ENCODE data around the gene FILIP1.

The FILIP1 gene

DNA sequence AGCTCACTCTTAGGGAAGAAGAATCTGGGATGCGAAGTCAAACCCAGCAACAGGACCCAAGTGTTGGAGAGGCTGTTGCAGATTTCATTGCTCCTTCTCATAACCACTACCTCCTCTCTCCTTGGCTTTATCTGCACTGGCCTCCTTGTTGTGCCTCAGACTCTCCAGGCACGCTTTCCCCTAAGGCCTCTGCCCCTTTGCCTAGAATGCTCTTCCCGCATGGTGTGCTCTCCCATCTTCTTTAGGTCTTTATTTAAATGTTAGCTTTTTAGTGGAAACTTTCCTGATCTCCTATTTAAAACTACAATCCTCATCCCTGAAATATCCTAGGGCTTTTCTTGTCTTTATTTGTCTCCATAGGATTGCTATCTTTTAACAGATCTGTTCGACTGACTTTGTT, 114.1 kb downstream of the FILIP1 start:
- DNase-seq (ENCODE audit: low read depth), result no peak

DNA sequence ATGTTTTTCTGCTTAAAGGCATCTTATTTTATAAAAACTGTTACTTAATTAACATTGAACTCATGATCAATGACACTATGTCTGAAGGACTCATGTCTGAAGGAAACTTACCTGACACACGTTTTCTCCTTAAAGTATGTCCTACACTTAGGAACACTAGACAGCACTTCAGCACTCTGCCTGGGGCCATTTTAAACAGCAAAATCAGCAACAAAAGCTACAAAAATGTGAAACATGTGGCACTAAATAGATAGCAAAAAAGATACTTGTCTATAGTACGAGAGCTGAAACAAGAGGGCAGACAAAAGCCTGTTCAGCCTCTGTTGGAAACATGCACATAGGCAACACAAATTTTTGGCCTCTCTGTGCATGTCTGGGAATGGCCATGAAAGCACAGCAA, 115.5 kb downstream of the FILIP1 start:
- no peak for DNase-seq (ENCODE audit: low read depth)

DNA sequence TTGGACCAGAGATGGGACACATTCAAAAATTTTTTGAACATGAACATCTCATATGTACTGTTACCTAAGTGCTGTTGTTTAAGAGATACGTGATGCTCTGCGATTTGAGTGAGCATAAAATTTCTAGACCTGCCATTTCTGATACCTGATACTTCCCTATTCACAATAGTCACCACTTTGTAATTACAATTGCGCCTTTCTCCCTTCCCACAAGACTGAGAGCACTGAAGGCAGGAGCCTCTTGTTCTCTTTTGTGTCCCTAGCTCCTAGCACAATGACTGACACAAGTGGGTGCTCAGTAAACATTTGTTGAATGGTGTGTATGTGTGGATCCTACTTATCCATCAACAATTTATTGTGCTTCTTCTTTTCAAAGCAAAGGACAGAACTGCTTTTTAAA, 116.2 kb downstream of the FILIP1 start:
- no peak for DNase-seq (ENCODE audit: low read depth)

DNA sequence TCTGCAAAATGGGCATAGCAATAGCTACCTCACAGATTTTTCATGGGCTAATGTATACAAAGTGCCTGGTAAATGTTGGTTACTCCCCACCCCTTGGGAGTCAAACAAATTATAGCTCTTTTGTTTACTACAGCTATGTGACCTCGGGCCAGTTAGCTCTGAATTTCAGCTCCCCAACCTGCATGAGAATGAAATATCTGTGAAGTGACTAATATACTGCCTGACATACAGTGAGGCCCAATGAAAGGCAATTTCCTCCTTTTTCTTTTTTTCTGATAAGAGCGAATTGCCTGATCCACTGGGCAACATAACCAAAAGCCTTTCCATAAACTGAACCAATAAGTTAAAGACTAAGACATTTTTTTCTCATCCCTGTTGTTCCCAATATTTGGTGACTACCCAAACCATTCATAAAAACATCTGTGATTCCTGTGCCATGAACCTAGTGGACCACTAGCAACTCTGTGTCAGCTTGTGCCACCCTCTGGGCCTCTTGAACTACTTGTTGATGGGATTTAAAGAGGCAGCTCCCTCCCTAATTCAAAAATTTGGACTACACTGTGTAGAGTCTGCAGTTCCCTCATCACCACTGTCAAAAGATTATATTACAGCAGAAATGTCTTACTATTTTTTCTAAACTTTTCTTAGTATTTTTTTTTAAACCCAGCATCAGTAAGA, 117.1 kb downstream of the FILIP1 start:
- DNase-seq (ENCODE audit: low read depth), result no peak

GRCh38 chr6:75374961-75375400, 118.6 kb downstream of the FILIP1 start:
- no peak for DNase-seq (ENCODE audit: low read depth)

- DNase-seq (ENCODE audit: low read depth), result no peak
Observed at GRCh38 chr6:75372884-75373283, 120.7 kb downstream of the FILIP1 start.

GRCh38 chr6:75370011-75370410, 123.6 kb downstream of the FILIP1 start:
- no peak for DNase-seq (ENCODE audit: low read depth)

DNA sequence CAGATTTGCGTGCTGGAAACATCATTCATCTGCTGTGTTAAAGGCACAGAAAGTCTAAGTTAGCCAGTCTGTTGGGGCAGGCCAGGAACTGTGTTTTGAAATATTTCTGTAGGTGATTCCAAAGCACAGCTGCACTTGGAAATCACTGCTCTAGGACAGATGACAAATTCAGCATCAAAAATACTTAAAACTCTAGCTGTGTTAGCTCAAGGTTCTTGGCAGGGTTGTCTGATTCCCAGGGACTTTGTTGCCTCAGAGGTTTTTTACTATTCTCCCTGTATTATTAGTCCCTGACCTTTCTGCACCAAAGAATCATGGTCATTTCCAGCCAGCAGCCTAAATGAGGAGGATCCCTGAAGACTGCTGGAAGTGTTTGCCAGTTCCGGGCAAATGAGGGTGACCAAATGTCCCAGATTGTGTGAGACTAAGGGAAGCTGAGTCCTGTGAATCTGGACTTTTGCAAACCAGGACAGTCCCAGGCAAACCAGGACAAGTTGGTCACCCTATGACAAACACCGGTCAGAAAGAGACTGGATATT, 124.7 kb downstream of the FILIP1 start:
- DNase-seq (ENCODE audit: low read depth), result no peak

- DNase-seq (ENCODE audit: low read depth), result no peak
Observed at GRCh38 chr6:75368151-75368779, 125.3 kb downstream of the FILIP1 start.

GRCh38 chr6:75363304-75363703, 130.3 kb downstream of the FILIP1 start:
- DNase-seq (ENCODE audit: low read depth), result no peak

DNA sequence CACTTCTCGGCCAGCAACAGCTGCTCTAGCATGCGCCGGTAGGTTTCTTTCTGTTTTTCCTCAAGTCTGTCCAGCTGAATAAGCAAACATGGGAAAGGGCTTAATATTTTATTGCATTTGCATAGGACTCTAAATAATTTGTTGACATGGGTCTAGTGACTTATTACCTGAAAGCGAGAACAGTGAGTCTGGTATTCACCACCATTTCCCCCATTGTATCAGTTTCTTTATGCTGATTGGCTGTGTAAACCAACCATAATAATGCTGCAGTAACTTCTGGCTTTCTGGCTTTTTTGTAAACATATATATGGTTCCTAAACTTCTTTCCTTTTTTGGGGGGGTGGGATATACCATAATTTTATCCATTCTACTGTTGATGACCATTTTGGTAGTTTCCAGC, 140.0 kb downstream of the FILIP1 start:
- no peak for DNase-seq (ENCODE audit: low read depth)

GRCh38 chr6:75351570-75351969, 142.0 kb downstream of the FILIP1 start:
- DNase-seq (ENCODE audit: low read depth), result no peak

- DNase-seq (ENCODE audit: low read depth), result no peak
Observed at GRCh38 chr6:75350808-75351207, 142.8 kb downstream of the FILIP1 start.

DNA sequence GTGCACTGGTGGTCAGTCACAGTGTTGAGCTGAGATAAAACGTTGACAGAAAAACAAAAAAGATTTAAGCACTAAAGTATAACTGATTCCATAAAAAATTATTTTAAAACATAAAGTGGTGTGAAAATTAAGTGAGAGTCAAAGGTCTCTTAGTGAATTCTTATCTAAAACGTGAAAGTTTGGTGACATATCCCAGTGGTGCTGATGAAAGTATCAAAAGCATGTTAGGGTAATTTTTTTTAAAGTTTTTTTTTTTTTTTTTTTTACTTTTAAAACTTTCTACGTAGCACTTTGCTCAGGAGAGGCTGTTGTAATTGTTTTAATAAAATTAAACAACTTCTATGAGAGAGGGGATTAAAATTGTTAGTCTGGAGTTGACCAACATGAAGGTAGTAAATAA, 143.4 kb downstream of the FILIP1 start:
- DNase-seq (ENCODE audit: low read depth), result no peak

DNA sequence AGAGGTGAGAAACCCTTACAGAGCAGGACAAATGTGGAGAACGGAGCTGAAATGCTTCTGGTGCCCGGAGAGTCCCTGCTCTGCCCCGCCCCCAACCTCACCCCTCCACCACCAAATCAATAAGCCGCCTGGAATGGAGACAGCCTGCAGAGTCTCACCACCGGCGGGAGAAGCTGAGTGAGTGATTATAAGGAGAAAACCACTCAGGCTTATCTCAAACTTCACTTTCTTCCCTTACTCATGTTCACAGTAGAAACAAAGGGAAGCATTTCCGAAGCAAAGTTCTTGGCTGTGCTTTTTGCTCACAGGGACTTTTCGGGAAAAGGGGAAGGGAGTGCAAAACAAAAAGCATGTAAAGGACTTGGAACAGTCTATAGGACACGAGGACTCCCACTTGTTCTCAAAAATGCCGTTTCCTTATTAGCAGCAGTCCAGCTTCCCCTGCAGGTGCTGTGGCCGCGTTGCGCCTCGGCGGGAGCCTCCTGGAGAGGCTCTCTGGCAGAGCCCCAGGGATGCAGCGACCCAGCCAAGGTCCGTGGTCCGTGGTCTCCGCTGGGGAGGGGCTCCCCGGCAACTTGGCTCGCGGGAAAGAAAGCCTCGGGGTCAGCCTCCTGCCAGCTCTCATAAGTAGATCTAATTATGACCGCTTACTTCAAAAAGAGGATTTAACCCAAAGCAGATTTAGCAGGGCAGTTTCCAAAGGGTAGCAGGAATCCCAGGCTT, 144.2 kb downstream of the FILIP1 start:
- DNase-seq (ENCODE audit: low read depth), result no peak

DNA sequence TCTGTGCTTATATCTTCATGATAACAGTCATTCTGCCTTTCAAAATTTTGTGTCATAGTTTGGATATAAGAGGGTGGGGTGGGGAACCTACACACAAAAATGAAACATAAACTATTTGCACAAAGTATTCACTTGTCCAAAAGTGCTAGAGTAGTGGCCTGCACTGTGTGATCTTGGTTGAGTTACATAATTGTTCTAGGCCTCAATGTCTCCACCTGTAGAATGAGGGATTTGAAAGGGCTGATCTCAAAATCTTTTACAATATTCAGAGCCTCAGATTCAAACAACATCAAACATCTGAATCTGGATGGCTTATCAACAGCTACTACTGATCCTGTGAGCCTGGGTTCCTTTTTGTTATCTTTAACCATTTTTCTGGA, 144.7 kb downstream of the FILIP1 start:
- no peak for DNase-seq (ENCODE audit: low read depth)

GRCh38 chr6:75347898-75348610, 145.5 kb downstream of the FILIP1 start:
- DNase-seq (ENCODE audit: low read depth), result no peak

GRCh38 chr6:75345413-75345812, 148.2 kb downstream of the FILIP1 start:
- DNase-seq (ENCODE audit: low read depth), result no peak

DNA sequence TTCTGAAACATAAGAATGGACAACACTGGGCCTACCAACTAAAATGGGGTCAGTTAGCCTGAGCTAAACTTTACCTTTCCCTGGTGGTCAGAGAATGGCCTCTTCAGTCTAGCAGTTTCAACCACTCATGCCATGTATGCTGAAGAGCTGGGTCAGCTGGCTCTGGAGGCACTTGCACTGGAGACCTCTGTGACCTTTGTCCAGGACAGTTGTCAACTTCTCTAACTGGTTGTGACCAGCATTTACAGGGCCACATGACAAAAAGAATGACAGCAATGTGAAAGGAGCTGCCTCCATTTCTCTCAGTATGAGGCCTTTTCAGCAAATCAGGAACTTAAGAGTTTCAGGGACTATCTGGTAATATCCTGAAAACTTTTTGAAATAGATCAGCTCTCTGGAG, 149.1 kb downstream of the FILIP1 start:
- DNase-seq (ENCODE audit: low read depth), result no peak

GRCh38 chr6:75344021-75344420, 149.6 kb downstream of the FILIP1 start:
- no peak for DNase-seq (ENCODE audit: low read depth)

DNA sequence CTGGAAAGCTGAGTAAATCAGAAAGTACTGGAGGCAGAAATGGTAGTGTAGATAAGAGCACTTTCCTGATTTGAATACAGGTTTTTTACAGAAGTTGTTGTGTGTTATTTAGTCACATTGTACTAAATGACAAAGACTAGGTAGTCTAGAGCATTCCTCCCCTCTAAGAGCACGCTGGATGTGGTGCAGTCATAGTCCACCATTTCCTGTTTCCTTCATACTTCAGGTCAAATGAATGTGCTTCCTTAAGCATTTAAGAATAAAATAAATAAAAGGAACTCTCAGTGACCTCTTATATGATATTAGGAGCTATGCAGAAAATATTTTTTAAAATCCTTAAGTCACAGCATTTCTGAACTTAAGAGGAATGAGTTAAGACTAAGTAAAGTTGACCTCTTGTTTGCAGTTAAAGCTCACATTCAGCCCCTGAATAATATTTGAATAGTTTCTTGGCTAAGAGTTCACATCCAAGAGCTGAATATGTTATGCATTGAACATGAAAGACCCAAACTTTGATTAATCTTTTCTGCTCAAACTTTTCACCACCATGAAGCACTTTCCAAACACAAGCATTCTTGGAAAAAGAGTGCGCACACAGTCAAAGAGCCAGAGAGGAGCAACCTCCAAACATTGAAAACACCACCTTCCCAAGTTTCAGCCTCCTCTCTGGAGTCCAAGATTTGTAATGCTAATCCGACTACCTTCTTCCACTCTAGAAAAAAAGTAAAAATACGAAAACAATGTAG, 155.6 kb downstream of the FILIP1 start:
- no peak for DNase-seq (ENCODE audit: low read depth)

Measured in activated T-cell treated with anti-CD3 and anti-CD28 coated beads for 48 hours (primary cell).